ACC112 (cell line): Measurements from ENCODE around the gene SPATA33.

Source experiments
- H2AFZ ChIP-seq: fragments of 200-600 bp; sonication (generic); one replicate; pipeline ENCODE4 v1.6.0; 2017; ENCODE audit warnings: antibody characterized with exemption, low read length; ENCODE audit not compliant: unreplicated experiment
- H3K27ac ChIP-seq: fragments of 200-600 bp; sonication (generic); 2 replicates; pipeline ENCODE4 v1.5.1; 2014; ENCODE audit warnings: low read depth, mild to moderate bottlenecking, antibody characterized with exemption, low read length, moderate library complexity
- H3K27me3 ChIP-seq: fragments of 200-600 bp; sonication (generic); 2 replicates; pipeline ENCODE4 v1.6.1; 2014; ENCODE audit warnings: mild to moderate bottlenecking, antibody characterized with exemption, low read length, moderate library complexity, mixed read lengths; ENCODE audit not compliant: insufficient read depth
- H3K36me3 ChIP-seq: fragments of 200-600 bp; sonication (generic); 2 replicates; pipeline ENCODE4 v1.6.1; 2016; ENCODE audit warnings: mild to moderate bottlenecking, antibody characterized with exemption, low read length, moderate library complexity, mixed read lengths; ENCODE audit not compliant: insufficient read depth
- H3K4me1 ChIP-seq: fragments of 200-600 bp; sonication (generic); one replicate; pipeline ENCODE4 v1.6.1; 2016; ENCODE audit warnings: low read length, mixed read lengths; ENCODE audit not compliant: insufficient read depth, unreplicated experiment, control insufficient read depth
- H3K4me3 ChIP-seq: fragments of 200-600 bp; sonication (generic); 2 replicates; pipeline ENCODE4 v1.5.1; 2014; ENCODE audit warnings: mild to moderate bottlenecking, low read depth, low read length
- H3K79me2 ChIP-seq: fragments of 200-600 bp; sonication (generic); one replicate; pipeline ENCODE4 v1.6.0; 2016; ENCODE audit warnings: low read length; ENCODE audit not compliant: control insufficient read depth, unreplicated experiment, insufficient read depth

Gene SPATA33

GRCh38 chr16:89701425-89702406, 44.1 kb downstream of the SPATA33 start, which contains the start of gene SPATA2L:
Gene SPATA2L (minus strand): TSS chr16:89701705. CDS start chr16:89701232, 473 bp downstream.
- peak within 1 kb of the TSS; percentile 79 for H3K4me3 ChIP-seq
- 0 out of 2 replicates have a peak, but pooled peaks cover under 1% of the 10 kb centered on the region for H3K36me3 ChIP-seq
- H3K79me2 ChIP-seq, result no peaks in the 10 kb centered on the region
- H2AFZ ChIP-seq, result no peak within 1 kb of the TSS
- H3K27me3 ChIP-seq, result no peaks in the 10 kb centered on the region
- H3K4me1 ChIP-seq, result peaks cover 12% of the 10 kb centered on the region
- H3K27ac ChIP-seq, result peak within 1 kb of the TSS; percentile 53

- Histone ChIP-seq H3K27me3 (no peaks in the 10 kb centered on the region), H3K4me3 (no peak overlapping the region), H3K4me1 (peaks cover 12% of the 10 kb centered on the region), H3K79me2 (no peaks in the 10 kb centered on the region), H3K27ac (no peak overlapping the region), H2AFZ (no peak overlapping the region), H3K36me3 (no peaks in the 10 kb centered on the region)
These were observed 46.6 kb downstream of the SPATA33 start for GRCh38 chr16:89704281-89704680.

GRCh38 chr16:89705006-89705405, 47.4 kb downstream of the SPATA33 start:
- H3K36me3 ChIP-seq, result no peaks in the 10 kb centered on the region
- H3K27ac ChIP-seq, result no peak overlapping the region
- H2AFZ ChIP-seq, result no peak overlapping the region
- no peaks in the 10 kb centered on the region for H3K79me2 ChIP-seq
- no peak overlapping the region for H3K4me3 ChIP-seq
- H3K4me1 ChIP-seq, result peaks cover 7% of the 10 kb centered on the region
- H3K27me3 ChIP-seq, result no peaks in the 10 kb centered on the region

- H2AFZ ChIP-seq, result no peak overlapping the region
- no peaks in the 10 kb centered on the region for H3K79me2 ChIP-seq
- no peak overlapping the region for H3K27ac ChIP-seq
- H3K4me1 ChIP-seq, result no peaks in the 10 kb centered on the region
- no peak overlapping the region for H3K4me3 ChIP-seq
- H3K36me3 ChIP-seq, result no peaks in the 10 kb centered on the region
- H3K27me3 ChIP-seq, result no peaks in the 10 kb centered on the region
These were observed 49.1 kb downstream of the SPATA33 start for GRCh38 chr16:89706518-89707260.

GRCh38 chr16:89707695-89708094, 50.1 kb downstream of the SPATA33 start:
- H2AFZ ChIP-seq, result no peak overlapping the region
- no peak overlapping the region for H3K27ac ChIP-seq

GRCh38 chr16:89708481-89708931, 50.9 kb downstream of the SPATA33 start:
- no peaks in the 10 kb centered on the region for H3K79me2 ChIP-seq
- H3K4me3 ChIP-seq, result no peak overlapping the region
- no peak overlapping the region for H2AFZ ChIP-seq
- no peaks in the 10 kb centered on the region for H3K36me3 ChIP-seq
- H3K4me1 ChIP-seq, result no peaks in the 10 kb centered on the region
- H3K27me3 ChIP-seq, result no peaks in the 10 kb centered on the region
- no peak overlapping the region for H3K27ac ChIP-seq

More at GRCh38 chr16:89707695-89708094, 50.1 kb downstream of the SPATA33 start:
- no peak overlapping the region for H3K4me3 ChIP-seq
- H3K27me3 ChIP-seq, result no peaks in the 10 kb centered on the region
- H3K4me1 ChIP-seq, result no peaks in the 10 kb centered on the region
- H3K79me2 ChIP-seq, result no peaks in the 10 kb centered on the region
- H3K36me3 ChIP-seq, result no peaks in the 10 kb centered on the region

GRCh38 chr16:89709166-89709565, 51.5 kb downstream of the SPATA33 start:
- Histone ChIP-seq H2AFZ (no peak overlapping the region), H3K4me1 (no peaks in the 10 kb centered on the region), H3K4me3 (no peak overlapping the region), H3K79me2 (no peaks in the 10 kb centered on the region), H3K27me3 (no peaks in the 10 kb centered on the region), H3K36me3 (no peaks in the 10 kb centered on the region), H3K27ac (no peak overlapping the region)

- Histone ChIP-seq H3K36me3 (no peaks in the 10 kb centered on the region), H3K27me3 (no peaks in the 10 kb centered on the region), H3K79me2 (no peaks in the 10 kb centered on the region), H3K27ac (no peak overlapping the region), H3K4me3 (no peak overlapping the region), H2AFZ (no peak overlapping the region), H3K4me1 (no peaks in the 10 kb centered on the region)
These were observed 52.2 kb downstream of the SPATA33 start for GRCh38 chr16:89709716-89710432.

- Histone ChIP-seq H2AFZ (no peak overlapping the region), H3K4me1 (no peaks in the 10 kb centered on the region), H3K27ac (no peak overlapping the region), H3K79me2 (no peaks in the 10 kb centered on the region), H3K36me3 (no peaks in the 10 kb centered on the region), H3K27me3 (no peaks in the 10 kb centered on the region), H3K4me3 (no peak overlapping the region)
These were observed 53.3 kb downstream of the SPATA33 start for GRCh38 chr16:89710709-89711564.
